Right cardiac atrium (tissue), 5 donors: ENCODE results near the gene HOXD13. TPM values are rescaled to one million over a fixed set of nuclear protein-coding genes. Genes with fewer than 3 reads are reported as not detected.

Source experiments
- ATAC-seq, 2 donors: fragments of 200-7000 bp; cut with Tn5 transposase; one replicate each; pipeline versions ENCODE4 v1.8.0 to v1.9.1; 2020; ENCODE audit warnings: moderate library complexity in 2 of 2, mild to moderate bottlenecking in 1 of 2
- DNase-seq, 3 donors: peaks; one replicate each; pipeline ENCODE4 v3.0.0-alpha.2; 2020
- H3K27ac ChIP-seq: one replicate; pipeline ENCODE4 v1.5.1; 2013; ENCODE audit warnings: mild to moderate bottlenecking, low read length, control low read depth, moderate library complexity
- H3K27me3 ChIP-seq: one replicate; pipeline ENCODE4 v1.6.1; 2013; ENCODE audit not compliant: control insufficient read depth, insufficient read depth
- H3K4me1 ChIP-seq: one replicate; pipeline ENCODE4 v1.6.1; 2013; ENCODE audit warnings: low read length; ENCODE audit not compliant: control insufficient read depth, insufficient read depth
- H3K4me3 ChIP-seq: one replicate; pipeline ENCODE4 v1.5.1; 2013; ENCODE audit warnings: low read length, control low read depth
- H3K9me3 ChIP-seq: one replicate; pipeline ENCODE4 v1.6.1; 2013; ENCODE audit warnings: low read length; ENCODE audit not compliant: control insufficient read depth
- WGBS: extraction: QIAGEN DNeasy Blood & Tissue Kit; methylation state at CpG from one replicate; pipeline ENCODE4 v1.1.7; 2013; 5-methylcytosine and 5-hydroxymethylcytosine counted together
- intact Hi-C, 4 donors: fragments of 100-400 bp; cut with DNase I; formaldehyde crosslinking; loops; one replicate each; pipeline versions ENCODE4 v1.11.0 to v1.14.0; 2022 to 2023
- polyA plus RNA-seq: library from polyadenylated mRNA; stranded (reverse); fragments of 200-250 nt; gene quantifications from one replicate; pipeline ENCODE4 v1.2.3, GENCODE V29; 2013
- total RNA-seq, 4 donors: library from RNA; stranded (reverse); fragmentation: NEBNext Ultra II Directional; extraction: Animal tissue kit (Norgen Biotek cat#: 25700); gene quantifications; one replicate each; pipeline ENCODE4 v1.2.1, GENCODE V29; 2021
- donor health status: healthy with polysubstance abuse.
- donor health status: DM: no; HTN: yes; CAD: no.
- donor health status: DM: no; HTN: no; CAD: no.
- donor health status: DM: no; HTN: yes; CAD: no; lungs with severe emphysema.
- donor health status: DM: yes; HTN: yes; CAD: no.

The HOXD13 gene
- total and polyA plus RNA-seq, 5 donors = not detected

DNA sequence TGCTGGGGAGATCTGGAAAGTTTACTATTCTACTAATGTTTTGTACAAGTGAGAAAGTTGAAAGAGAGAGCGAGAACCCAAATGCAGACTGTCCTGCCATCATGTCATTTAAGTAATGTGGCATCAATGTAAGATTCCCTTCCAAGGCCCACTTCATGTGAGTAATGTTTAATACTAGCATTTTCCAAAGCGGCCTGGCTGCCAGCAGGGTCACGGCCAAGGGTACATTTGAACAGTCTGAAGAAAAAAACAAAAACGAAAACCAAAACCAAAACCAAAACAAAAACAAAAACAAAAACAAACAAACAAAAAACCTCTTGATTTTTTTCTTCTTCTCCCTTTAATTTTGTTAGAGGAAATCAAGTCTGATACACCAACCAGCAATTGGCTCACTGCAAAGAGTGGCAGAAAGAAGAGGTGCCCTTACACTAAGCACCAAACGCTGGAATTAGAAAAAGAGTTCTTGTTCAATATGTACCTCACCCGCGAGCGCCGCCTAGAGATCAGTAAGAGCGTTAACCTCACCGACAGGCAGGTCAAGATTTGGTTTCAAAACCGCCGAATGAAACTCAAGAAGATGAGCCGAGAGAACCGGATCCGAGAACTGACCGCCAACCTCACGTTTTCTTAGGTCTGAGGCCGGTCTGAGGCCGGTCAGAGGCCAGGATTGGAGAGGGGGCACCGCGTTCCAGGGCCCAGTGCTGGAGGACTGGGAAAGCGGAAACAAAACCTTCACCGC is 26.2 kb downstream of the HOXD13 start:
- intact Hi-C loops = no loop called here

DNA sequence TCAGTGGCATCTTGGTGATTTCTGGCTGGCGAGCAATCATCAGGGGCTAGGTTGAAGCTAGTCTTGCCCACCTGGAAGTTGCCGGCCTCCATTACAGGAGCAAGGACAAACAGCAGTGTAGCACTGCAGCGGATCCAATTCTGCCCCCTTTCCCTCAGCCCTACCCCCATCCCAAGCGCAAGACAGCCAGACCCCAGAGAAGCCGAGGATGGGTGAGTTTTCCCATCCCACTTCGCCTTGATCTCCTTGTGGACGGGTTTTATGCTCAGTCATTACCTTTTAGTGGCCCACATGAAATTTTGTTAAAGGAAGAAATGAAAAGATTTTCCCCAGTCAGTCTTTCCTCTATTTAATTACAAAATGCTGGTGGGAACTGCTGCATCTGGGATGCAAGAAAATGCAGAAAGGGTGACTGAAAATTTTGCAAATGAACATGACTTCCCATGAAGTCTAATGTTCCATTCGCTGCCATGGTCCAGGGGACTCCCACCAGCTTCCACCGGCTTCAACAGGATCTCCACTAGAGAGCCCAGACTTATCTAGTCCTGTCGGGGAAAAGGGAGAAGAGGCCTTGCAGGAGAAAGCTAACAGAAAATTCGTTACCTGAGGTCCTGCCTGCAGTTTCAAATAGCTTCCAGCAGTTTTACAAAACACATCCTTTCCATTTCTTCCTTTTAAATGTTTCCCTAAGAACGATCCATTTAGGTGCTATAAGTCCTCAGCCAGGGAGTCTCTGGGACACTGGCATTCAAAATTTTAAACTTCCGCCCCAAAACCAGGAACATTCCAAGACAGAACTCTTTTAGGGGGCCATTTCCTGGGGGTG is 28.1 kb downstream of the HOXD13 start:
- WGBS = 13% methylated on average over 13 of the region's 13 CpGs
- Histone ChIP-seq H3K27ac (no peak overlapping the region), H3K4me1 (peaks cover 6% of the 10 kb centered on the region), H3K27me3 (peaks cover 2% of the 10 kb centered on the region), H3K4me3 (no peak overlapping the region), H3K9me3 (no peaks in the 10 kb centered on the region)
- ATAC-seq (no peak), DNase-seq (no peak)
- intact Hi-C loops = loop anchor here in 1 of 4 donors (10.0 kb wide), 1 partner anchor 434 kb away; no protein-coding TSS in a partner anchor

More for the DNA sequence above, 26.2 kb downstream of the HOXD13 start:
- Histone ChIP-seq H3K4me1 (peaks cover 6% of the 10 kb centered on the region), H3K4me3 (no peak overlapping the region), H3K27me3 (no peaks in the 10 kb centered on the region), H3K9me3 (no peaks in the 10 kb centered on the region), H3K27ac (no peak overlapping the region)
- no peak for DNase-seq
- no peak for ATAC-seq
- WGBS = 10% methylated on average over 24 of the region's 24 CpGs

DNA sequence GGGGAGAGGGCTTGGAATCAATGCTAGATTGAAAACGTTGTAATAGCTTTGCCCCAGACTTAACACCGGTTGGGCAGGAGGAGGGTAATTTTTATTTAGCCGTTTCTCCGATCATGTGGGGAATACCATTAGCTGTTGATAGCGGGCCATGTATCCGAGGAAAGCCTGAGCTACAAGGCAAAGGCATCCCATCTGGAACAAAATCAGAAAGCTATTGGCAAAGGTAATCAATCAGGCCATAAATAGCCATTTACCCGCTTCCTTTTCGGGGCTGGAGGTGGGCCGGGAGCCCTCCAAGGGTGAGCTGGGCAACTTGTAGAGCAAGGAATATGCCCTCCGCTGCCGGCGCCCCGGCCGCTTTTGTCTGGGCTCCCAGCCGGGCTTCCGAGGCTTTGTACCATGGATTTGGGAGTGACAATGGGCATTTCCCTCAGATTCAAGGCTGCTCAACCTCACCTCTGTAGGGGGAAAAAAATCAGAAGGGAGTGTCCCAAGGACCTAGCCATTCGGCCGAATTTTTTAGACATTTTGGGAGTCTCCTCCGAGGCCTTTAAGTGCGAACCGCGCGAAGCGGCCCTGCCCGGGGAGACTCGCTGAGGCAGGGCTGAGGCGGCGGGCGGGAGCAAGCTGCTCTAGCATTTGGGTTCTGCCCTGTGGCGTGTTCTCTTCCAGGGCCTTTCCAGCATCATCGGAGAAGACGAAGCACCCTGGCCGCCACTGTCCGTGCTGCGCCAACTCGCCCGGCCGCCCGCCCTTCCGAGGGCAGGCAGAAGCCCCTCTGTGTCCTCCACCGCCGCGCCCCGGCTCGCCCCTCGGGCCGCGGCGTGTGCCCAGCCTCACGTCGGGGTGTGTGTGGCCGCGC is 28.9 kb downstream of the HOXD13 start:
- 9% methylated on average over 53 of the region's 53 CpGs for WGBS
- H3K9me3 ChIP-seq = no peaks in the 10 kb centered on the region
- peaks cover 6% of the 10 kb centered on the region for H3K4me1 ChIP-seq
- no peak overlapping the region for H3K27ac ChIP-seq
- H3K27me3 ChIP-seq = peaks cover 5% of the 10 kb centered on the region
- ATAC-seq (no peak), DNase-seq (no peak)
- intact Hi-C loops = loop anchor here in 1 of 4 donors (10.0 kb wide), 1 partner anchor 433 kb away; no protein-coding TSS in a partner anchor
- H3K4me3 ChIP-seq = no peak overlapping the region

DNA sequence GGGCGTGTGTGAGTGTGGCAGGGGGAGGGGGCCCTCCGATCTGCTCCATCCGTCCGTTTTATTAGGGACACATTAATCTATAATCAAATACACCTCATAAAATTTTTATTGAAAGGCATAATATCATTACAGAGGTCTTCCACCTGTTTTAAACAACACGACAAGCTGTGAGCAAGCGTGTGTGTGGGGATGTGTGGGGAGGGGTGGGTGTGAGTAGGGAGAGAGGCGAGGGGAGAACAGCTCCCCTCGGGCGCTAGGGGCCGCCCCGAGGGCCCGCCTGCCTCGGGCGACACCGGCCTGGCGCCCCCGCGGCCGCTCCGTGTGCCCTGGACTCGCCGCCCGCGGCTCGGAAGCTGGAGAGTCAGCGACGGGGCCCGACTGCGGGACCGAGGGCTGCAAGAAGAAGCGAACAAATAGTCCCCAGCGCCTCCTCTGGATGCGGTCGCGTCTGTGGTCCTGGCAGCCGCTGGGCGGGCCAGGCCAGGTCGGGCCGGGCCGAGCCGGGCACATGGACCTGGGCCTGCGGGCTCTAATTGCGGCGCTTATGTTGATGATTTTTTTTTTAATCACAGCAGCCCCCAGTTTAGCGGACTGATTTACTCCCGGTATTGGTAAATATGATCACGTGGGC is 29.6 kb downstream of the HOXD13 start:
- Histone ChIP-seq H3K27me3 (peaks cover 5% of the 10 kb centered on the region), H3K4me3 (peak overlapping the region; percentile 47), H3K27ac (no peak overlapping the region), H3K4me1 (peaks cover 6% of the 10 kb centered on the region), H3K9me3 (no peaks in the 10 kb centered on the region)
- DNase-seq = no peak
- ATAC-seq = peak in 1 of 2 donors; percentile 27
- 4% methylated on average over 47 of the region's 47 CpGs for WGBS
- intact Hi-C loops = loop anchor here in 1 of 4 donors (10.0 kb wide), 1 partner anchor 433 kb away; no protein-coding TSS in a partner anchor

DNA sequence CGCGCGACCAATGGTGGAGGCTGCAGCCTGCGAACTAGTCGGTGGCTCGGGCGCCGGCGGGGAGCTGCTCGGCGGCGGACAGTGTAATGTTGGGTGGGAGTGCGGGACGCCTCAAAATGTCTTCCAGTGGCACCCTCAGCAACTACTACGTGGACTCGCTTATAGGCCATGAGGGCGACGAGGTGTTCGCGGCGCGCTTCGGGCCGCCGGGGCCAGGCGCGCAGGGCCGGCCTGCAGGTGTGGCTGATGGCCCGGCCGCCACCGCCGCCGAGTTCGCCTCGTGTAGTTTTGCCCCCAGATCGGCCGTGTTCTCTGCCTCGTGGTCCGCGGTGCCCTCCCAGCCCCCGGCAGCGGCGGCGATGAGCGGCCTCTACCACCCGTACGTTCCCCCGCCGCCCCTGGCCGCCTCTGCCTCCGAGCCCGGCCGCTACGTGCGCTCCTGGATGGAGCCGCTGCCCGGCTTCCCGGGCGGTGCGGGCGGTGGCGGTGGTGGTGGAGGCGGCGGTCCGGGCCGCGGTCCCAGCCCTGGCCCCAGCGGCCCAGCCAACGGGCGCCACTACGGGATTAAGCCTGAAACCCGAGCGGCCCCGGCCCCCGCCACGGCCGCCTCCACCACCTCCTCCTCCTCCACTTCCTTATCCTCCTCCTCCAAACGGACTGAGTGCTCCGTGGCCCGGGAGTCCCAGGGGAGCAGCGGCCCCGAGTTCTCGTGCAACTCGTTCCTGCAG is 30.3 kb downstream of the HOXD13 start, which contains the start of gene HOXD9:
Gene HOXD9, plus strand, starts transcription at position 37 of the 728 bp plus-strand sequence. Its CDS starts 50 bp downstream, at position 87.
- Histone ChIP-seq H3K9me3 (no peaks in the 10 kb centered on the region), H3K27ac (no peak within 1 kb of the TSS), H3K27me3 (peaks cover 6% of the 10 kb centered on the region), H3K4me3 (peak within 1 kb of the TSS; percentile 47), H3K4me1 (peaks cover 6% of the 10 kb centered on the region)
- WGBS = 2% methylated on average over 84 of the region's 84 CpGs
- ATAC-seq (peak in 1 of 2 donors; percentile 52), DNase-seq (no peak)
- intact Hi-C loops = loop anchor here in 1 of 4 donors (10.0 kb wide), 1 partner anchor 432 kb away; no protein-coding TSS in a partner anchor

DNA sequence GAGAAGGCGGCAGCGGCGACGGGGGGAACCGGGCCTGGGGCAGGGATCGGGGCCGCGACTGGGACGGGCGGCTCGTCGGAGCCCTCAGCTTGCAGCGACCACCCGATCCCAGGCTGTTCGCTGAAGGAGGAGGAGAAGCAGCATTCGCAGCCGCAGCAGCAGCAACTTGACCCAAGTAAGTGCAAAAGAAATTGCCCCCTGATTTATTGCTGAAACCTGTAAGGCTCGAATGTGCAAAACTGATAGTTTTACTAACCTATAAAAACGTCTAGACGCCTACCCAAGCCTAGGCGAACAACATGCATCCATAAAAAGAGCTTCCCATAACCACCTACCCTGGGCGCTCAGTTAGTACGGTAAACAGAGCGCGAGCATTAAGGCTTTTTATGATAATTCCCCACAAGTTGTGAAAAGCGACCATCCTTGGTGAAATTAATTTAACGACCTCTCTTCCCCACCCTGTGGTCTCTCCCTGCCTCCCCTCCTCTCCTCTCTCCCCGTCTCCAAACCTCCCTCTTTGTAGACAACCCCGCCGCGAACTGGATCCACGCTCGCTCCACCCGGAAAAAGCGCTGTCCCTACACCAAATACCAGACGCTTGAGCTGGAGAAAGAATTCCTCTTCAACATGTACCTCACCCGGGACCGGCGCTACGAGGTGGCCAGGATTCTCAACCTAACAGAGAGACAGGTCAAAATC is 31.0 kb downstream of the HOXD13 start:
- WGBS = 7% methylated on average over 40 of the region's 40 CpGs
- Histone ChIP-seq H3K9me3 (no peaks in the 10 kb centered on the region), H3K27ac (no peak overlapping the region), H3K27me3 (peaks cover 7% of the 10 kb centered on the region), H3K4me3 (peak overlapping the region; percentile 47), H3K4me1 (peaks cover 6% of the 10 kb centered on the region)
- ATAC-seq (no peak), DNase-seq (no peak)
- intact Hi-C loops = loop anchor here in 1 of 4 donors (10.0 kb wide), 1 partner anchor 431 kb away; no protein-coding TSS in a partner anchor

DNA sequence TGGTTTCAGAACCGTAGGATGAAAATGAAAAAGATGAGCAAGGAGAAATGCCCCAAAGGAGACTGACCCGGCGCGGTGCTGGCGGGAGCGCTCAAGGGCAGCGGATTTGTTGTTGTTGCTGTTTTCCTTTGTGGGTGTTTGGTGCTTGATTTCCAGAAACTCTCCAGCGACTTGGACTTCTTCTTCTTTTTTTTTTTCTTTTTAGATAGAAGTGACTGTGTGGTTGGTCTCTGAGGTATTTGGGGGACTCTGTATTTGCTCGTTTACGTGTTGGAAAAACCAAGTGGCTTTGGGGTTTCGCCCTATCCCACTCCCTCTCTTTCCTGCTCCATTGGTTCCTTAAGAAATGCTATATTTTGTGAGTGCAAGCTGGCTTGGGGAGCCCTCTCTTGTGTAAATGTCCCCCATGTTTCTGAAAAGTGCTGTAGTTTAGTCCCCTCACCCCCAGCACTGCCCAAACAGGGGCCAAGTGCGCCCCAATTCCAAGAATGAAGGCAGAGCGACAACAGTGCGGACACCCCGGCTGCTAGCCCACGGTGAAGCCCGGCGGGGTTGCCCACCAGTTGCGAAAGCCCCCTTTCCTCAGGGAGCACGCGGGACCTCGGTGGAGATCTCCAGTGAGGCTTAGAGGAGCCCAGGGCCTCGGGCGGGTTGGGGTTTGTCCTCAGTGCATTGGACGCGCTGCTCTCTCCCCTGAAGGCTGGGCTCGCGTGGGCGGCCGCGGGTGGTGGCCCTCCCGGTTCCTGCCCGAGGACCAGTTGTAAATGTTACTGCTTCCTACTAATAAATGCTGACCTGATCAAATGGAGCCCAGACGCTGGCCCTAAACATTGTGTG is 31.8 kb downstream of the HOXD13 start:
- Histone ChIP-seq H3K9me3 (no peaks in the 10 kb centered on the region), H3K4me3 (no peak overlapping the region), H3K4me1 (peaks cover 7% of the 10 kb centered on the region), H3K27ac (no peak overlapping the region), H3K27me3 (peaks cover 7% of the 10 kb centered on the region)
- WGBS = 13% methylated on average over 34 of the region's 34 CpGs
- intact Hi-C loops = loop anchor here in 1 of 4 donors (10.0 kb wide), 1 partner anchor 430 kb away; no protein-coding TSS in a partner anchor
- DNase-seq (no peak), ATAC-seq (no peak)

DNA sequence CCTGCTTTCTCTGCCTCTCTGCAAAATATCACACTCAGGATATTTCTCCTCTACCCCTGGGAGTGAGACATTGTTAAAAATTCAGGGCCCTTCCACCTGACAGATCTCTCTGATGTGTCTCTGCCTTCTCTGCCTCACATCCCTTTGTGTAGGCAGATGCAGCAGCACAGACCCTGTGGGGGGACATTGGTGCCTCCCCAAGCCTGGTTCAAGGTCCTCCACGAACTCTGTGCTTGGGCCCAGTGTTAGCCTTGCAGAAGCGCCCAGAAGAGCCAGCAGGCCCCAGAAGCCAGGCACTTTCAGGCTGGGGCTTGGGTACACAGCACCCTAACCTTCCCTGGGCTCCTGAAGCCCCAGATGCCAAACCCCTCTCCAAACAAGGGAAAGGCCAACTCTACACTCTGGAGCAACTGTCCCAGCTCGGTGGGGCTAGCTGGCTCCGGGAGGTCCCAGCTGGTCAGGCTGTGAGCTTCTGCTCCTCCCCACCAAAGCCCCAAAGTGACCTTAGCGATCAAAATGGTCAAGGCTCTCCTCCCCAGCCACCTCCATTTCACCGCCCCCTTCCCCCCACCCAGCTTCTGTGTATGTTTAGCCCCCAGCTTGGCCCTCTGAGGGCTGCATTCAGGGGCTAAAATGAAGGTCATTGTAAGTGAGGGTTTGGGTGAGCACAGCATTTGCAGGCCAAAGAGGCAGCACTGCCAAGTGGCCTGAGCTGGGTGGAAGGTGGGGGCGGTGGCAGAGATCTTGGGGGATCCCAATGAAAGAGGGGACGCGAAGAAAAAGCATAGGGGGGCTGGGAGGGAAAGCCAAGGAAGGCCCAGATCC is 32.6 kb downstream of the HOXD13 start:
- intact Hi-C loops = loop anchor here in 3 of 4 donors (5.0 to 10.0 kb wide), 4 partner anchors 332 to 1022 kb away; no protein-coding TSS in a partner anchor
- 29% methylated on average over 9 of the region's 9 CpGs for WGBS
- Histone ChIP-seq H3K4me1 (peaks cover 9% of the 10 kb centered on the region), H3K27me3 (peaks cover 7% of the 10 kb centered on the region), H3K27ac (no peak overlapping the region), H3K4me3 (no peak overlapping the region), H3K9me3 (no peaks in the 10 kb centered on the region)
- DNase-seq = no peak
- no peak for ATAC-seq
